ENCODE measurements around the gene GRIK2. TPM values are rescaled to one million over a fixed set of nuclear protein-coding genes. Genes with fewer than 3 reads are reported as not detected.

The GRIK2 gene
- total RNA-seq, 5 donors from 2014 or later (not counting 1 experiment from before 2014, with no cell fraction given) = 0.15 to 0.19 TPM; not detected in 3

GRCh38 chr6:101800598-101800997 lies 407.1 kb downstream of the GRIK2 start:
- Histone ChIP-seq H3K27ac (ENCODE audit: low read length) (no peak overlapping the region), H3K36me3 (ENCODE audit: control insufficient read depth in 2 of 2, extremely low read depth in 1 of 2, insufficient read depth in 1 of 2, low read length in 1 of 2) (no peaks in the 10 kb centered on the region), H3K9me3 (no peaks in the 10 kb centered on the region), H3K27me3 (replicated peaks in 1 of 2; ENCODE audit: control insufficient read depth in 2 of 2, extremely low read depth in 1 of 2, insufficient read depth in 2 of 2, low read length in 1 of 2) (no peaks in the 10 kb centered on the region), H3K4me3 (ENCODE audit: control insufficient read depth in 1 of 2, extremely low read depth in 1 of 2, low read length in 1 of 2) (no peak overlapping the region), H3K4me1 (ENCODE audit: control insufficient read depth in 1 of 2, extremely low read depth in 1 of 2, insufficient read depth in 2 of 2, low read length in 2 of 2) (no peaks in the 10 kb centered on the region)
- ATAC-seq (replicated peaks in 1 of 4) (no peak), DNase-seq (no peak)
- Mint-ChIP-seq H3K4me1 (no peaks in the 10 kb centered on the region), H3K4me3 (no peak overlapping the region), H3K27me3 (no peaks in the 10 kb centered on the region), H3K27ac (no peak overlapping the region), H3K9me3 (peaks cover 0 to 4% (median 0%) of the 10 kb centered on the region in 3 donors), H3K36me3 (no peaks in the 10 kb centered on the region)
- ChIA-PET POLR2A (no interaction called here), CTCF (no interaction called here)
- WGBS (ENCODE audit: insufficient coverage) = 67% methylated on average over 1 of the region's 3 CpGs

GRCh38 chr6:101803136-101803535 lies 409.6 kb downstream of the GRIK2 start:
- POLR2A ChIA-PET = no interaction called here
- Mint-ChIP-seq H3K36me3 (no peaks in the 10 kb centered on the region), H3K9me3 (peaks cover 0 to 4% (median 0%) of the 10 kb centered on the region in 3 donors), H3K27me3 (no peaks in the 10 kb centered on the region), H3K27ac (no peak overlapping the region), H3K4me3 (no peak overlapping the region), H3K4me1 (no peaks in the 10 kb centered on the region)
- Histone ChIP-seq H3K27ac (ENCODE audit: low read length) (no peak overlapping the region), H3K4me3 (ENCODE audit: control insufficient read depth in 1 of 2, extremely low read depth in 1 of 2, low read length in 1 of 2) (no peak overlapping the region), H3K27me3 (replicated peaks in 1 of 2; ENCODE audit: control insufficient read depth in 2 of 2, extremely low read depth in 1 of 2, insufficient read depth in 2 of 2, low read length in 1 of 2) (no peaks in the 10 kb centered on the region), H3K4me1 (ENCODE audit: control insufficient read depth in 1 of 2, extremely low read depth in 1 of 2, insufficient read depth in 2 of 2, low read length in 2 of 2) (no peaks in the 10 kb centered on the region), H3K36me3 (ENCODE audit: control insufficient read depth in 2 of 2, extremely low read depth in 1 of 2, insufficient read depth in 1 of 2, low read length in 1 of 2) (no peaks in the 10 kb centered on the region), H3K9me3 (no peaks in the 10 kb centered on the region)
- CTCF ChIA-PET = no interaction called here
- ATAC-seq (replicated peaks in 1 of 4) (no peak), DNase-seq (no peak)
- WGBS (ENCODE audit: insufficient coverage) = no CpG with 5 or more reads among the region's 1 CpG

GRCh38 chr6:101806241-101806640 lies 412.7 kb downstream of the GRIK2 start:
- Mint-ChIP-seq H3K27me3 (no peaks in the 10 kb centered on the region), H3K36me3 (no peaks in the 10 kb centered on the region), H3K27ac (no peak overlapping the region), H3K4me1 (no peaks in the 10 kb centered on the region), H3K4me3 (no peak overlapping the region), H3K9me3 (peaks cover 0 to 10% (median 0%) of the 10 kb centered on the region in 3 donors)
- CTCF ChIA-PET = no interaction called here
- Histone ChIP-seq H3K27me3 (replicated peaks in 1 of 2; ENCODE audit: control insufficient read depth in 2 of 2, extremely low read depth in 1 of 2, insufficient read depth in 2 of 2, low read length in 1 of 2) (no peaks in the 10 kb centered on the region), H3K9me3 (no peaks in the 10 kb centered on the region), H3K36me3 (ENCODE audit: control insufficient read depth in 2 of 2, extremely low read depth in 1 of 2, insufficient read depth in 1 of 2, low read length in 1 of 2) (no peaks in the 10 kb centered on the region), H3K4me3 (ENCODE audit: control insufficient read depth in 1 of 2, extremely low read depth in 1 of 2, low read length in 1 of 2) (no peak overlapping the region), H3K4me1 (ENCODE audit: control insufficient read depth in 1 of 2, extremely low read depth in 1 of 2, insufficient read depth in 2 of 2, low read length in 2 of 2) (no peaks in the 10 kb centered on the region), H3K27ac (ENCODE audit: low read length) (no peak overlapping the region)
- DNase-seq (no peak), ATAC-seq (replicated peaks in 1 of 4) (no peak)
- POLR2A ChIA-PET = no interaction called here
- no CpG with 5 or more reads among the region's 1 CpG for WGBS (ENCODE audit: insufficient coverage)

GRCh38 chr6:101811108-101811507 lies 417.6 kb downstream of the GRIK2 start:
- no peaks in the 10 kb centered on the region for H3K36me3 Mint-ChIP-seq
- no peak overlapping the region for H3K27ac Mint-ChIP-seq
- ATAC-seq (replicated peaks in 1 of 4) = no peak

GRCh38 chr6:101816716-101817115 lies 423.2 kb downstream of the GRIK2 start:
- H3K27me3 Mint-ChIP-seq = no peaks in the 10 kb centered on the region
- peaks cover 0 to 3% (median 3%) of the 10 kb centered on the region in 3 donors for H3K9me3 Mint-ChIP-seq
- CTCF ChIA-PET = no interaction called here
- Histone ChIP-seq H3K36me3 (ENCODE audit: control insufficient read depth in 2 of 2, extremely low read depth in 1 of 2, insufficient read depth in 1 of 2, low read length in 1 of 2) (no peaks in the 10 kb centered on the region), H3K4me3 (ENCODE audit: control insufficient read depth in 1 of 2, extremely low read depth in 1 of 2, low read length in 1 of 2) (no peak overlapping the region), H3K27ac (ENCODE audit: low read length) (no peak overlapping the region), H3K4me1 (ENCODE audit: control insufficient read depth in 1 of 2, extremely low read depth in 1 of 2, insufficient read depth in 2 of 2, low read length in 2 of 2) (no peaks in the 10 kb centered on the region), H3K9me3 (no peaks in the 10 kb centered on the region), H3K27me3 (replicated peaks in 1 of 2; ENCODE audit: control insufficient read depth in 2 of 2, extremely low read depth in 1 of 2, insufficient read depth in 2 of 2, low read length in 1 of 2) (no peaks in the 10 kb centered on the region)
- WGBS (ENCODE audit: insufficient coverage) = no CpG with 5 or more reads among the region's 3 CpGs
- no peak overlapping the region for H3K27ac Mint-ChIP-seq
- H3K4me3 Mint-ChIP-seq = no peak overlapping the region
- ATAC-seq (replicated peaks in 1 of 4) (no peak), DNase-seq (no peak)
- POLR2A ChIA-PET = no interaction called here
- no peaks in the 10 kb centered on the region for H3K4me1 Mint-ChIP-seq
- H3K36me3 Mint-ChIP-seq = no peaks in the 10 kb centered on the region

More at GRCh38 chr6:101811108-101811507, 417.6 kb downstream of the GRIK2 start:
- Histone ChIP-seq H3K36me3 (ENCODE audit: control insufficient read depth in 2 of 2, extremely low read depth in 1 of 2, insufficient read depth in 1 of 2, low read length in 1 of 2) (no peaks in the 10 kb centered on the region), H3K4me3 (ENCODE audit: control insufficient read depth in 1 of 2, extremely low read depth in 1 of 2, low read length in 1 of 2) (no peak overlapping the region), H3K4me1 (ENCODE audit: control insufficient read depth in 1 of 2, extremely low read depth in 1 of 2, insufficient read depth in 2 of 2, low read length in 2 of 2) (no peaks in the 10 kb centered on the region), H3K27ac (ENCODE audit: low read length) (no peak overlapping the region), H3K27me3 (replicated peaks in 1 of 2; ENCODE audit: control insufficient read depth in 2 of 2, extremely low read depth in 1 of 2, insufficient read depth in 2 of 2, low read length in 1 of 2) (no peaks in the 10 kb centered on the region), H3K9me3 (no peaks in the 10 kb centered on the region)
- Mint-ChIP-seq H3K27me3 (no peaks in the 10 kb centered on the region), H3K4me1 (no peaks in the 10 kb centered on the region), H3K9me3 (peaks cover 0 to 6% (median 0%) of the 10 kb centered on the region in 3 donors), H3K4me3 (no peak overlapping the region)
- POLR2A ChIA-PET = no interaction called here
- CTCF ChIA-PET = no interaction called here
- DNase-seq = no peak

- Histone ChIP-seq H3K27ac (ENCODE audit: low read length) (no peak overlapping the region), H3K4me3 (ENCODE audit: control insufficient read depth in 1 of 2, extremely low read depth in 1 of 2, low read length in 1 of 2) (no peak overlapping the region), H3K36me3 (ENCODE audit: control insufficient read depth in 2 of 2, extremely low read depth in 1 of 2, insufficient read depth in 1 of 2, low read length in 1 of 2) (no peaks in the 10 kb centered on the region), H3K4me1 (ENCODE audit: control insufficient read depth in 1 of 2, extremely low read depth in 1 of 2, insufficient read depth in 2 of 2, low read length in 2 of 2) (no peaks in the 10 kb centered on the region), H3K27me3 (replicated peaks in 1 of 2; ENCODE audit: control insufficient read depth in 2 of 2, extremely low read depth in 1 of 2, insufficient read depth in 2 of 2, low read length in 1 of 2) (no peaks in the 10 kb centered on the region), H3K9me3 (no peaks in the 10 kb centered on the region)
- Mint-ChIP-seq H3K36me3 (no peaks in the 10 kb centered on the region), H3K27me3 (no peaks in the 10 kb centered on the region), H3K4me1 (no peaks in the 10 kb centered on the region), H3K9me3 (peaks cover 0 to 5% (median 3%) of the 10 kb centered on the region in 3 donors), H3K4me3 (no peak overlapping the region), H3K27ac (no peak overlapping the region)
- ATAC-seq (replicated peaks in 1 of 4) = no peak
- CTCF ChIA-PET = no interaction called here
- no CpG with 5 or more reads among the region's 6 CpGs for WGBS (ENCODE audit: insufficient coverage)
- POLR2A ChIA-PET = no interaction called here
- no peak for DNase-seq
Measured at GRCh38 chr6:101818051-101818450, 424.5 kb downstream of the GRIK2 start.
